ENCODE data around the gene SYCN.

SYCN gene, protein sequence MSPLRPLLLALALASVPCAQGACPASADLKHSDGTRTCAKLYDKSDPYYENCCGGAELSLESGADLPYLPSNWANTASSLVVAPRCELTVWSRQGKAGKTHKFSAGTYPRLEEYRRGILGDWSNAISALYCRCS

DNA sequence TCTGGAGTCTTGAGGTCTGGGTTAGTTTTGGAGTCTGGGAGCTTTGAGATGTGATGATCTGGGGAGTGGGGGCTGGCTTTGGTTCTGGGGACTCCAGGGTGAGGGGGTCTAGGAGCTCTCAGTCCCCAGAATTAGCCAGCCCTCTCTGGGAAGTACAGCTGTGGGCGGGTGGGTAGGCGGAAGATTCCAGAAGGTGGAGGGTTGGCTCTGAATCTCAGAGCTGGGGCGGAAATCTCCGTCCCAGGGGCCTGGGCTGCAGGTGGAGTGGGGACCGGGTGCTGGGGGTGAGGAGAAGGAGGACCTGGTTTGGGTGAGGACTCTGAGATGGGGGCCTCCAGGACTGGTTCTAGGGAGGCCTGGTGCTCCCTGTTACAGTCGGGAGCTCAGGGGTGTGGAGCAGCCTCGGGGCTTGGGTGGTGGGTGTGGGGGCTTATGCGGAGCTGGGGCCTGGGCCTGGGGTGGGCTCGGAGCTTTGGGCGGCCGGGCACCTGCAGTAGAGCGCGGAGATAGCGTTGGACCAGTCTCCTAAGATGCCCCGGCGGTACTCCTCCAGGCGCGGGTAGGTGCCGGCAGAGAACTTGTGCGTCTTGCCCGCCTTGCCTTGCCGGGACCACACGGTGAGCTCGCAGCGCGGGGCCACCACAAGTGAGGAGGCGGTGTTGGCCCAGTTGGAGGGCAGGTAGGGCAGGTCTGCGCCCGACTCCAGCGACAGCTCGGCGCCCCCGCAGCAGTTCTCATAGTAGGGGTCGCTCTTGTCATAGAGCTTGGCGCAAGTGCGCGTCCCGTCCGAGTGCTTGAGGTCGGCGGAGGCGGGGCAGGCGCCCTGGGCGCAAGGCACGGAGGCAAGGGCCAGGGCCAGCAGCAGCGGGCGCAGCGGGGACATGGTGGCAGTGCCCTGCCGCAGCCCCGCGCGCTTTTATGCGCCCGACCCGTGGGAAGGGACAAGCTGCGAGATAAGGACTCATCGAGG is at the start of gene SYCN:
Gene SYCN, minus strand, starts transcription at position 892 of the 970 bp plus-strand sequence. Its CDS starts 9 bp downstream, at position 883.
- TF ChIP-seq CTCF (IDR thresholded peaks at IDR 0.05; ENCODE audit: low read depth, low read length, missing control alignments), result no peak
- no peak within 1 kb of the TSS for H3K4me3 ChIP-seq (replicated peaks; ENCODE audit: low read depth, low read length)
- no peak for DNase-seq (ENCODE audit: extremely low read depth, low read depth)

DNA sequence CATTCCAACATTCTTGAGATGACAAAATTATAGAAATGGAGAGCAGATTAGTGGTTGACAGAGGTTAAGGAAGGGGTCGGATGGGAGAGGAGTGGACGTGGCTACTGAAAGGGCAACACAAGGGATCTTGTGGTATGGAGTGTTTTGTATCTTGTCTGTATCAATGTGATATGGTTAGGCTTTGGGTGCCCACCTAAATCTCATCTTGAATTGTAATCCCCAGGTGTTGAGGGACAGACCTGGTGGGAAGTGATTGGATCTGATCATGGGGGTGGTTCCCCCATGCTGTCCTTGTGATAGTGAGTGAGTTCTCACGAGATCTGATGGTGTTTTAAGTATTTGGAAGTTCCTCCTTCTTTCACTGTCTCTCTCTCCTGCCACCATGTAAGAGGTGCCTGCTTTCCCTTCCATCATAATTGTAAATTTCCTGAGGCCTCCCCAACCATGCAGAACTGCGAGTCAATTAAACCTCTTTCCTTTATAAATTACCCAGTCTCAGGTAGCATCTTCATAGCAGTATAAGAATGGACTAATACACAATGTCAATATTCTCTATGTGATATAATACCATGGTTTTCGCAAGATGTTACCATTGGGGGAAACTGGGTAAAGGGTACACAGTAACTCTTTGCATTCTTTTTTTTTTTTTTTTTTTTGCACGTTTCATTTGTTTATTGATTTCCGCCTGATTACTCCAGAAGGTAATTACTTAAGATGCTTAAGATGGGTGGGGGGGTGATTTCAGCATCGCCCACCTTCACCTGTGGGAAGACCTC is 49.5 kb upstream of the SYCN start:
- no peak for TF ChIP-seq CTCF (IDR thresholded peaks at IDR 0.05; ENCODE audit: low read depth, low read length, missing control alignments)
- no peak for DNase-seq (ENCODE audit: extremely low read depth, low read depth)
- no peak overlapping the region for H3K4me3 ChIP-seq (replicated peaks; ENCODE audit: low read depth, low read length)

DNA sequence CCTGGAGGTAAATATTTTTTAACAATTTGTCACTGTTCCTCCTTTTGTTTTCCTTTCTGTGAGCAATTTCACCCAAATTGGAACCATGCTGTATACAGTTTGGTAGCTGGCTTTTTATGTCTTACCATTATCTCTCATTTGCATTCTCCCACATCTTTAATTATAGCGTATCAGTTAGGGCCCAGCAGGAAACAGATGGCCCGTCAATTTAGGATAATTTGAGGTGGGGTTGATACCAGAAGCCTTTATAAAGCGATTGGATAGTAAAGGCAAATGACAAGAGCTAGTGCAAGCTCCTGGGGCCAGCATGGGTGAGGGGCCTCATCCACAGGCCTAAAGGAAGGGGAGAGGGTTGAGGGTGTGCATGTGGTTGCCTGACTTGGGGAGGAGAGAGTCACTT is 48.4 kb upstream of the SYCN start:
- no peak overlapping the region for H3K4me3 ChIP-seq (replicated peaks; ENCODE audit: low read depth, low read length)
- TF ChIP-seq CTCF (IDR thresholded peaks at IDR 0.05; ENCODE audit: low read depth, low read length, missing control alignments), result no peak
- no peak for DNase-seq (ENCODE audit: extremely low read depth, low read depth)

- no peak for DNase-seq (ENCODE audit: extremely low read depth, low read depth)
- no peak for TF ChIP-seq CTCF (IDR thresholded peaks at IDR 0.05; ENCODE audit: low read depth, low read length, missing control alignments)
- no peak overlapping the region for H3K4me3 ChIP-seq (replicated peaks; ENCODE audit: low read depth, low read length)
Observed at GRCh38 chr19:39251846-39252245, 47.8 kb upstream of the SYCN start.

DNA sequence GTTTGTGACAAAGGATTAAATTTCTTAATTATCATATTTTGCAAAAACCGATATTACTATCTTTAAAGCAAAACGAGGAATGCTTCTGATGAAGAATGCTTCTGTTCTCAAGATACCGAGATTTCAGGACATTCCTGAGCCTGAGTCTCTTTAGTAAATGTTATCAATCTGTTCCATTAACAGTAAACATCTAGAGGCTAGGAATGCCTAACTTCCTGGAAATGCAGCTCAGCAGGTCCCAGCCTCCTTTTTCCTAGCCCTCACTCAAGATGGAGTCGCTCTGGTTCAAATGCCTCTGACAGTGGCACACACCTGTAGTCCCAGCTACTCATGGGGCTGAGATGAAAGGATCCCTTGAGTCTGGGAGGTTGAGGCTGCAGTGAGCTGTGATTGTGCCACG is 47.0 kb upstream of the SYCN start:
- no peak overlapping the region for H3K4me3 ChIP-seq (replicated peaks; ENCODE audit: low read depth, low read length)
- no peak for TF ChIP-seq CTCF (IDR thresholded peaks at IDR 0.05; ENCODE audit: low read depth, low read length, missing control alignments)
- DNase-seq (ENCODE audit: extremely low read depth, low read depth), result no peak

- 0 out of 2 replicates have a peak within 1 kb of the TSS, but pooled peaks have one; percentile 7 for H3K4me3 ChIP-seq (replicated peaks; ENCODE audit: low read depth, low read length)
- no peak for TF ChIP-seq CTCF (IDR thresholded peaks at IDR 0.05; ENCODE audit: low read depth, low read length, missing control alignments)
Observed at GRCh38 chr19:39248806-39249205, 44.7 kb upstream of the SYCN start, which contains the start of gene IFNL4. TSS of gene IFNL4 (minus strand) at chr19:39248856.

More at GRCh38 chr19:39248806-39249205, 44.7 kb upstream of the SYCN start, which contains the start of gene IFNL4:
- DNase-seq (ENCODE audit: extremely low read depth, low read depth), result no peak
